Measurements from ENCODE around the gene ZNF143. TPM values are rescaled to one million over a fixed set of nuclear protein-coding genes. Genes with fewer than 3 reads are reported as not detected.

Gene ZNF143
- total RNA-seq, 1 experiment from 2014 or later, result 19.0 TPM

- TF ChIP-seq CTCF (IDR thresholded peaks at IDR 0.05; ENCODE audit: unreplicated experiment), result no peak
- no peak overlapping the region for H3K4me3 Mint-ChIP-seq (ENCODE audit: unreplicated experiment)
Observed at GRCh38 chr11:9495803-9496514, 35.1 kb downstream of the ZNF143 start.

GRCh38 chr11:9498457-9499078 lies 37.8 kb downstream of the ZNF143 start:
- Mint-ChIP-seq H3K27me3 (ENCODE audit: insufficient read depth, unreplicated experiment) (no peaks in the 10 kb centered on the region), H3K36me3 (ENCODE audit: insufficient read depth, unreplicated experiment) (peaks cover 75% of the 10 kb centered on the region), H3K4me3 (ENCODE audit: unreplicated experiment) (no peak overlapping the region), H3K4me1 (ENCODE audit: insufficient read depth, unreplicated experiment) (no peaks in the 10 kb centered on the region), H3K27ac (ENCODE audit: low read depth, unreplicated experiment) (no peak overlapping the region), H3K9me3 (ENCODE audit: unreplicated experiment) (no peaks in the 10 kb centered on the region)
- no peak for TF ChIP-seq CTCF (IDR thresholded peaks at IDR 0.05; ENCODE audit: unreplicated experiment)
- ChIA-PET CTCF (interaction anchor here (0.5 to 3.0 kb wide), 3 partner anchors 8 to 37 kb away, joined by 4 to 53 read pairs (median 5); no protein-coding TSS in a partner anchor), POLR2A (interaction anchor here (0.8 to 1.5 kb wide), 2 partner anchors 38 to 77 kb away, joined by 3 to 11 read pairs; partner anchors contain the start of gene ZNF143)
- no TSS peak for BruUV-seq (replicated peaks)
- no peak for DNase-seq (ENCODE audit: unreplicated experiment)
- intact Hi-C loops (cut with micrococcal nuclease), result no loop called here

More at GRCh38 chr11:9495803-9496514, 35.1 kb downstream of the ZNF143 start:
- H3K36me3 Mint-ChIP-seq (ENCODE audit: insufficient read depth, unreplicated experiment), result peaks cover 64% of the 10 kb centered on the region
- ChIA-PET POLR2A (interaction anchor here (0.7 kb wide), 1 partner anchor 21 kb away, joined by 3 read pairs; no protein-coding TSS in a partner anchor), CTCF (interaction anchor here (0.6 to 3.3 kb wide), 3 partner anchors 8 to 11 kb away, joined by 3 to 53 read pairs (median 13); no protein-coding TSS in a partner anchor)
- H3K27me3 Mint-ChIP-seq (ENCODE audit: insufficient read depth, unreplicated experiment), result no peaks in the 10 kb centered on the region
- BruUV-seq (replicated peaks), result no TSS peak
- DNase-seq (ENCODE audit: unreplicated experiment), result no peak
- peak overlapping the region; percentile 64 for H3K27ac Mint-ChIP-seq (ENCODE audit: low read depth, unreplicated experiment)
- intact Hi-C loops (cut with micrococcal nuclease), result no loop called here
- H3K9me3 Mint-ChIP-seq (ENCODE audit: unreplicated experiment), result no peaks in the 10 kb centered on the region
- H3K4me1 Mint-ChIP-seq (ENCODE audit: insufficient read depth, unreplicated experiment), result no peaks in the 10 kb centered on the region

- BruUV-seq (replicated peaks), result no TSS peak
- TF ChIP-seq CTCF (IDR thresholded peaks at IDR 0.05; ENCODE audit: unreplicated experiment), result peak; percentile 74
- peak; percentile 82 for DNase-seq (ENCODE audit: unreplicated experiment)
- no peak overlapping the region for H3K4me3 Mint-ChIP-seq (ENCODE audit: unreplicated experiment)
- POLR2A ChIA-PET, result interaction anchor here (0.7 to 3.2 kb wide), 7 partner anchors 13 to 1303 kb away, joined by 3 to 32 read pairs (median 3); partner anchors contain the start of gene ZNF143
- H3K4me1 Mint-ChIP-seq (ENCODE audit: insufficient read depth, unreplicated experiment), result peaks cover 17% of the 10 kb centered on the region
- H3K27me3 Mint-ChIP-seq (ENCODE audit: insufficient read depth, unreplicated experiment), result no peaks in the 10 kb centered on the region
- no peaks in the 10 kb centered on the region for H3K9me3 Mint-ChIP-seq (ENCODE audit: unreplicated experiment)
- CTCF ChIA-PET, result interaction anchor here (0.6 to 3.2 kb wide), 62 partner anchors 9 to 591 kb away, joined by 3 to 53 read pairs (median 4); partner anchors contain the start of gene ZNF143
- H3K36me3 Mint-ChIP-seq (ENCODE audit: insufficient read depth, unreplicated experiment), result peaks cover 29% of the 10 kb centered on the region
- H3K27ac Mint-ChIP-seq (ENCODE audit: low read depth, unreplicated experiment), result peak overlapping the region; percentile 16
- intact Hi-C loops (cut with micrococcal nuclease), result loop anchor here (1.0 kb wide), 3 partner anchors 340 to 542 kb away; partner anchors contain the start of gene TMEM9B
Observed at GRCh38 chr11:9506489-9507276, 45.9 kb downstream of the ZNF143 start.
